ENCODE measurements around the gene MBNL1. TPM values are rescaled to one million over a fixed set of nuclear protein-coding genes. Genes with fewer than 3 reads are reported as not detected.
A peak's percentile ranks its signal among the peaks of the same experiment; 100 is the strongest.
"Not testable (repeated sequence)": the region's sequence is repeated elsewhere in the genome, so short reads cannot be mapped to it uniquely, and the experiment has no call there.

Gene MBNL1
- total RNA-seq, 1 donor from 2014 or later = 14.7 TPM

- H3K27me3 ChIP-seq = no peaks in the 10 kb centered on the region
- no peak overlapping the region for H3K4me3 ChIP-seq
- H4K20me1 ChIP-seq (ENCODE audit: low read depth) = no peaks in the 10 kb centered on the region
- H3K4me1 ChIP-seq = peaks cover 4% of the 10 kb centered on the region
- Mint-ChIP-seq H3K4me1 (peaks cover 11% of the 10 kb centered on the region), H3K27me3 (ENCODE audit: insufficient read depth, low read depth) (no peaks in the 10 kb centered on the region), H3K27ac (no peak overlapping the region), H3K4me3 (no peak overlapping the region), H3K36me3 (peaks cover 21% of the 10 kb centered on the region), H3K9me3 (peaks cover 17% of the 10 kb centered on the region)
- no peak overlapping the region for H2AFZ ChIP-seq (replicated peaks)
- H3K36me3 ChIP-seq = no peaks in the 10 kb centered on the region
- H3F3A ChIP-seq (ENCODE audit: low read depth) = no peaks in the 10 kb centered on the region
- no peak for DNase-seq (ENCODE audit: low spot score)
- H3K4me2 ChIP-seq = no peak overlapping the region
- no peaks in the 10 kb centered on the region for H3K79me2 ChIP-seq (ENCODE audit: low read depth)
- H3K9me3 ChIP-seq (ENCODE audit: low read depth) = no peaks in the 10 kb centered on the region
- H3K27ac ChIP-seq = no peak overlapping the region
- H3K9ac ChIP-seq = no peak overlapping the region
- TF ChIP-seq CTCF (IDR thresholded peaks at IDR 0.05) (no peak), EZH2 (IDR thresholded peaks at IDR 0.05) (no peak), EZH2phosphoT487 (IDR thresholded peaks at IDR 0.05) (no peak)
These were observed 170.0 kb downstream of the MBNL1 start for GRCh38 chr3:152438706-152439105.

GRCh38 chr3:152440243-152440642 lies 171.5 kb downstream of the MBNL1 start:
- H3K9me3 Mint-ChIP-seq; H3K79me2 ChIP-seq (ENCODE audit: low read depth): not testable (repeated sequence)

GRCh38 chr3:152443212-152444023 lies 174.7 kb downstream of the MBNL1 start:
- Histone ChIP-seq H3K27ac (no peak overlapping the region), H4K20me1 (ENCODE audit: low read depth) (no peaks in the 10 kb centered on the region), H3K36me3 (no peaks in the 10 kb centered on the region), H3K4me3 (no peak overlapping the region), H3K79me2 (ENCODE audit: low read depth) (no peaks in the 10 kb centered on the region), H3K4me1 (no peaks in the 10 kb centered on the region), H3K27me3 (no peaks in the 10 kb centered on the region), H3K9me3 (ENCODE audit: low read depth) (no peaks in the 10 kb centered on the region), H3F3A (ENCODE audit: low read depth) (no peaks in the 10 kb centered on the region), H3K4me2 (no peak overlapping the region), H2AFZ (replicated peaks) (no peak overlapping the region), H3K9ac (no peak overlapping the region)
- Mint-ChIP-seq H3K27me3 (ENCODE audit: insufficient read depth, low read depth) (no peaks in the 10 kb centered on the region), H3K9me3 (no peaks in the 10 kb centered on the region), H3K36me3 (peaks cover 9% of the 10 kb centered on the region), H3K4me1 (peaks cover 9% of the 10 kb centered on the region), H3K4me3 (no peak overlapping the region), H3K27ac (no peak overlapping the region)
- TF ChIP-seq CTCF (IDR thresholded peaks at IDR 0.05) = no peak
- TF ChIP-seq EZH2 (IDR thresholded peaks at IDR 0.05) = no peak
- TF ChIP-seq EZH2phosphoT487 (IDR thresholded peaks at IDR 0.05) = no peak
- DNase-seq (ENCODE audit: low spot score) = no peak

More at GRCh38 chr3:152440243-152440642, 171.5 kb downstream of the MBNL1 start:
- H3F3A ChIP-seq (ENCODE audit: low read depth); H3K27me3 Mint-ChIP-seq (ENCODE audit: insufficient read depth, low read depth); H3K4me3 ChIP-seq; H4K20me1 ChIP-seq (ENCODE audit: low read depth); H3K4me2 ChIP-seq; H3K9ac ChIP-seq; DNase-seq (ENCODE audit: low spot score); H3K4me3 Mint-ChIP-seq; H3K27me3 ChIP-seq; H3K36me3 ChIP-seq; H3K27ac ChIP-seq; H3K4me1 ChIP-seq; H3K36me3 Mint-ChIP-seq; H2AFZ ChIP-seq (replicated peaks); H3K27ac Mint-ChIP-seq; H3K9me3 ChIP-seq (ENCODE audit: low read depth): not testable (repeated sequence)
- peaks cover 15% of the 10 kb centered on the region for H3K4me1 Mint-ChIP-seq

GRCh38 chr3:152444029-152444641 lies 175.4 kb downstream of the MBNL1 start:
- DNase-seq (ENCODE audit: low spot score) = peak; percentile 28
- no peaks in the 10 kb centered on the region for H4K20me1 ChIP-seq (ENCODE audit: low read depth)
- no peaks in the 10 kb centered on the region for H3F3A ChIP-seq (ENCODE audit: low read depth)
- H3K27ac ChIP-seq = no peak overlapping the region
- H3K36me3 ChIP-seq = no peaks in the 10 kb centered on the region
- H3K27me3 ChIP-seq = no peaks in the 10 kb centered on the region
- no peaks in the 10 kb centered on the region for H3K9me3 Mint-ChIP-seq
- H3K4me3 Mint-ChIP-seq = no peak overlapping the region
- no peaks in the 10 kb centered on the region for H3K27me3 Mint-ChIP-seq (ENCODE audit: insufficient read depth, low read depth)
- no peak overlapping the region for H3K9ac ChIP-seq
- no peak overlapping the region for H3K4me2 ChIP-seq
- H3K4me3 ChIP-seq = no peak overlapping the region
- H3K4me1 Mint-ChIP-seq = peaks cover 9% of the 10 kb centered on the region
- H2AFZ ChIP-seq (replicated peaks) = no peak overlapping the region
- H3K79me2 ChIP-seq (ENCODE audit: low read depth) = no peaks in the 10 kb centered on the region
- H3K4me1 ChIP-seq = no peaks in the 10 kb centered on the region
- no peaks in the 10 kb centered on the region for H3K9me3 ChIP-seq (ENCODE audit: low read depth)
- TF ChIP-seq CTCF (IDR thresholded peaks at IDR 0.05) (peak; percentile 76), EZH2phosphoT487 (IDR thresholded peaks at IDR 0.05) (no peak), EZH2 (IDR thresholded peaks at IDR 0.05) (no peak)
- H3K36me3 Mint-ChIP-seq = peaks cover 9% of the 10 kb centered on the region
- no peak overlapping the region for H3K27ac Mint-ChIP-seq

Data from neural progenitor cell (in vitro differentiated cells).